ENCODE results near the gene UBASH3A.

UBASH3A gene

DNA sequence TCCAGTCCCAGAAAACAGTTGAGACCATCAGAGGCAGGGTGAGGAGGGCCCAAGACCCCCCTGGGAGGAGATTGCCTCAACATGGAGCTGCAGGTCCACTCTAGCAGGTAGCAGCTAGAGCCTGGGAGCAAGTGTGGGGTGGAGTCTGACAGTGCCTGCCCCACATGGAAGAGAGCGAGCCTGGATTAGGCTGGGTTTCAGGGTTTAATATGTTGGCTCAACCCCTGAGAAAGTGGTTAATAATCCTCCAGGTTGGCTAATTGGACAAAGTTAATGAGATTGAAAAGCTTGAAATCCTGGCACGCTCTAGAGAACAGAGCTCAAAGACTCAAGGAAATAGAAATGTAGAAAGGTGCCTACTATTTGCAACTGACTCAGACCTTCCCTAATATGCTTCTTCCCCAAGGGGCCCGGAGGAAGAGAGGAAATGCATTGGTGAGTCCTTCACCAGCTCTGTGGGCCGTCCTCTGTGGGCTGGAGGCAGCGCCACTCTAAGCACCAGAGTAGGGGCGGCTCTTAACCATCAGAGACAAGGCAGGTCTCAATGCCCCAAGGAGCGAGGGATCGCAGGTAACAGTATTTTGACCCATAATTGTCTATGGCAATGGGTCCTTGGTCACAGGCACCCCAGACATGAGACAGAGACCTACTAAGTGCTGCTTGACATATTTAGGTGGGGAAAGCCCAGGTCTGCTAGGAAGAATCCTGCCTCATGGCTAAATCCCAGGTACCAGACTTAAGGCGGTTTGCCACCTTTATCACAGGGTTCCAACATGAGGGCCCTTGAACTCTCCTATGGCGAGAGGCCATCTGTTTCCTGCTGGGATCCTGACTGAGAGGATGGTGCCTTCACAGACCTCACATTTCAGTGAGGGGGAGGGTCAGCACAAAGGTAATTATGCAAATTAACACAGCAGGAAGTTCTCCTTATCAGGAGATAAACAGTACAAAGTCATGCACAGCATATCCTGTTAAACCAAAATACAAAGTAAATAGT, 58.5 kb downstream of the UBASH3A start:
- TF ChIP-seq, protein P1, sequence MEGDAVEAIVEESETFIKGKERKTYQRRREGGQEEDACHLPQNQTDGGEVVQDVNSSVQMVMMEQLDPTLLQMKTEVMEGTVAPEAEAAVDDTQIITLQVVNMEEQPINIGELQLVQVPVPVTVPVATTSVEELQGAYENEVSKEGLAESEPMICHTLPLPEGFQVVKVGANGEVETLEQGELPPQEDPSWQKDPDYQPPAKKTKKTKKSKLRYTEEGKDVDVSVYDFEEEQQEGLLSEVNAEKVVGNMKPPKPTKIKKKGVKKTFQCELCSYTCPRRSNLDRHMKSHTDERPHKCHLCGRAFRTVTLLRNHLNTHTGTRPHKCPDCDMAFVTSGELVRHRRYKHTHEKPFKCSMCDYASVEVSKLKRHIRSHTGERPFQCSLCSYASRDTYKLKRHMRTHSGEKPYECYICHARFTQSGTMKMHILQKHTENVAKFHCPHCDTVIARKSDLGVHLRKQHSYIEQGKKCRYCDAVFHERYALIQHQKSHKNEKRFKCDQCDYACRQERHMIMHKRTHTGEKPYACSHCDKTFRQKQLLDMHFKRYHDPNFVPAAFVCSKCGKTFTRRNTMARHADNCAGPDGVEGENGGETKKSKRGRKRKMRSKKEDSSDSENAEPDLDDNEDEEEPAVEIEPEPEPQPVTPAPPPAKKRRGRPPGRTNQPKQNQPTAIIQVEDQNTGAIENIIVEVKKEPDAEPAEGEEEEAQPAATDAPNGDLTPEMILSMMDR (IDR thresholded peaks at IDR 0.05): no peak

GRCh38 chr21:42463861-42464515, 60.3 kb downstream of the UBASH3A start:
- TF ChIP-seq, protein P1 (IDR thresholded peaks at IDR 0.05): no peak

GRCh38 chr21:42465008-42465802, 61.5 kb downstream of the UBASH3A start:
- TF ChIP-seq, protein P1 (IDR thresholded peaks at IDR 0.05): no peak

DNA sequence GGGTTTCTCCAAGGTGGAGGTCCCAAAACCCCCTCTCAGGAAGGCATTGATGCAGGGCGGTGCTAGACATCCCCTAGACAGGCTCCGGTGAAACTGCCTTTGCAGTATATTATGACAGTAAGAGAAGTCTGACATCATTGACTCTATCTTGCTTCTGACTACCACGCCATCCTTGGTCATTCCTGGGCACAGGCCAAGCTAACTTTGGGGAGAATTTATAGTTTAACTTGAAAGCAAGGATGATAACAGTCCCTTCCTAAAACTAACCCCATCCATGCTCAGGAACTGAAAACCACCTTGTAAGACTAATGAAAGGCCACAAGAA, 62.1 kb downstream of the UBASH3A start:
- TF ChIP-seq, protein P1 (IDR thresholded peaks at IDR 0.05): no peak

GRCh38 chr21:42466700-42467099, 63.0 kb downstream of the UBASH3A start:
- TF ChIP-seq, protein P1 (IDR thresholded peaks at IDR 0.05): no peak

DNA sequence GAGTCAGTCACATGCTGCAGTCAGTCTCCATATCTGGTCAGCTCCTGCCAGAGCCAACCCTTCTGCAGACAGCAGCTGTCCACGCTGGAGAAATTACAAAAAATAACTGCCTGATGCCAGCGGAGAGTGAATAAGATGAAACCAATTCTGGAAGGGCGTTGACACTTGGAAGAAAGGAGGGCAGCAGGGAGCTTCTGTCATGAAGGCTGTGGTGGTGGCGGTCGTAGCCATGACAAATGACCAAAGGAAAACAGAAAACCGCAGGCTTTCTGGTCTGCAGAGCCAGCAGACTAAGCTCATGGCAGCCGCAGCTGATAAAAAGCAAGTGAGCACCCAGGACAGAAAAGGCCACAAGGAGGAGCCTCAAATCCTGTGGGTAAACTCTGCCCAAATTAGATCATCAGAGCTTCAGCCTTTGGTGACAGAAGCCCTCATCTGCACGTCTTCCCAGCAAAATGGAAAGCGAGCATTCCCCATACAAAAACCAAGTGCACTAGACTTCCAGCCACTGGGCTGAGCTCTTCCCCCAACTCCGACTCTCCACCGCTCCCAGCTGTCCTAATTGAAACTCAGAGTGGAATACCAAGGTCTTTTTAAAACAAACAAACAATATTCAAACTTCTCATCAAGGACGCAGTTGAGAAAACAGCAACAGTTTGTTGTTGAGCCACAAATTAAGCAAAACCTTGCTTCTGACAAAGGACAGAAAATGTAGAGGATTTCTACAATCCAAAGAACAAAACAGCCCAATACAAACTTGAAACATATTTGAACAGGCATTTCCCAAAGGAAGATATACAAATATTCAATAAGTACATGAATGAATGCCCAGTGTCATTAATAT, 63.7 kb downstream of the UBASH3A start:
- TF ChIP-seq, protein P1 (IDR thresholded peaks at IDR 0.05): peak; percentile 40; the same call in 1 of the 2 replicates
